Measurements from ENCODE around the gene RNF227.
A peak's percentile ranks its signal among the peaks of the same experiment; 100 is the strongest.
"Not testable (repeated sequence)": the region's sequence is repeated elsewhere in the genome, so short reads cannot be mapped to it uniquely, and the experiment has no call there.

RNF227 gene

GRCh38 chr17:7887482-7888183, 28.5 kb downstream of the RNF227 start:
- DNase-seq = peak; percentile 73 to 84

- no peak for DNase-seq
Observed at GRCh38 chr17:7887038-7887481, 29.0 kb downstream of the RNF227 start.

GRCh38 chr17:7886227-7887037, 29.7 kb downstream of the RNF227 start:
- DNase-seq = peak in 1 of 2 experiments; percentile 6

GRCh38 chr17:7885367-7886226, 30.5 kb downstream of the RNF227 start:
- DNase-seq = peak; percentile 2 to 15

GRCh38 chr17:7884581-7885366, 31.3 kb downstream of the RNF227 start:
- DNase-seq = no peak

GRCh38 chr17:7883781-7884386, 32.2 kb downstream of the RNF227 start:
- DNase-seq = no peak

GRCh38 chr17:7882629-7883028, 33.5 kb downstream of the RNF227 start:
- no peak for DNase-seq

GRCh38 chr17:7882068-7882467, 34.0 kb downstream of the RNF227 start:
- DNase-seq = no peak

GRCh38 chr17:7881276-7882054, 34.6 kb downstream of the RNF227 start:
- no peak for DNase-seq

GRCh38 chr17:7880076-7880868, 35.8 kb downstream of the RNF227 start:
- DNase-seq = no peak

- DNase-seq = no peak
Observed at GRCh38 chr17:7878234-7878633, 37.9 kb downstream of the RNF227 start.

- DNase-seq = no peak
Observed at GRCh38 chr17:7875804-7876370, 40.2 kb downstream of the RNF227 start.

- DNase-seq = no peak
Observed at GRCh38 chr17:7873051-7873450, 43.0 kb downstream of the RNF227 start.

- no peak for DNase-seq
Observed at GRCh38 chr17:7867881-7868329, 48.2 kb downstream of the RNF227 start.

GRCh38 chr17:7864995-7865650, 51.0 kb downstream of the RNF227 start:
- DNase-seq = no peak

GRCh38 chr17:7864384-7864783, 51.7 kb downstream of the RNF227 start:
- not testable (repeated sequence) for DNase-seq
